GM13976 (cell line): Measurements from ENCODE around the gene CLIP2.
"Not testable (repeated sequence)": the region's sequence is repeated elsewhere in the genome, so short reads cannot be mapped to it uniquely, and the experiment has no call there.

Source experiments
- DNase-seq: peaks from one replicate; pipeline ENCODE4 v3.0.0; 2012; ENCODE audit warnings: low spot score
- in situ Hi-C: fragments of 300-500 bp; cut with MboI; formaldehyde crosslinking; loops from one replicate; pipeline ENCODE4 v1.12.0; 2022; ENCODE audit warnings: low sequenced_read_pairs, mixed read lengths, inconsistent platforms; ENCODE audit not compliant: unreplicated experiment
- TF ChIP-seq, protein P1 (sequence below): IDR thresholded peaks from 2 replicates; pipeline ENCODE4 v1.5.1; 2012; ENCODE audit warnings: borderline replicate concordance, mild to moderate bottlenecking; ENCODE audit not compliant: insufficient read depth; ENCODE audit errors: extremely low read depth, missing control alignments, control extremely low read depth

The CLIP2 gene

DNA sequence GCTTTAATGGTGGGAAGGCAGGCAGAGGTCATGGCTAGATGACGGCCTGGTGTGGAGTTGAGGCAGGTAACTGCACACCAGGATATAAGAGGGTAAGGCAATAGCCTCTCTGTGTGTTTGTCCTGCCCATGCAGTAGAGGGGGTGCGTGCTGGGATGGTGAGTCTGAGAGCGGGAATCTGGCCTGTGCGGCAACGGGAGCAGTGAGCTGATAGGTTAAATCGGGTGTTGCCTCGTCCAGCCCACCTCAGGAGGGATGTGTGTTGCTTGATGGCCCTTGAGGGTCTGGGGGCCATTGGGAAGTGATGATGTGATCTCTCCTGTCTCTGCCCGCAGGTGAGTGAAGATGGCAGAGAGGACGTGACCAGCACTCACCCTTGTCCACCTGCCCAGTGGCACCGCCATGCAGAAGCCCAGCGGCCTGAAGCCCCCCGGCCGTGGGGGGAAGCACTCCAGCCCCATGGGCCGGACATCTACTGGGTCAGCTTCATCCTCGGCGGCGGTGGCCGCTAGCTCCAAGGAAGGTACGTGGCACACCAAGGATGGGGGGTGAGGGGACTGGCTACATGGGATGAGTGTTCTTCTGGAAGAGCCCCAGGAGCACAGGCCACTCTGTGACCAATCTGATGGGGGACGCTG, 28.1 kb downstream of the CLIP2 start:
- in situ Hi-C loops: no loop called here
- TF ChIP-seq, protein P1, sequence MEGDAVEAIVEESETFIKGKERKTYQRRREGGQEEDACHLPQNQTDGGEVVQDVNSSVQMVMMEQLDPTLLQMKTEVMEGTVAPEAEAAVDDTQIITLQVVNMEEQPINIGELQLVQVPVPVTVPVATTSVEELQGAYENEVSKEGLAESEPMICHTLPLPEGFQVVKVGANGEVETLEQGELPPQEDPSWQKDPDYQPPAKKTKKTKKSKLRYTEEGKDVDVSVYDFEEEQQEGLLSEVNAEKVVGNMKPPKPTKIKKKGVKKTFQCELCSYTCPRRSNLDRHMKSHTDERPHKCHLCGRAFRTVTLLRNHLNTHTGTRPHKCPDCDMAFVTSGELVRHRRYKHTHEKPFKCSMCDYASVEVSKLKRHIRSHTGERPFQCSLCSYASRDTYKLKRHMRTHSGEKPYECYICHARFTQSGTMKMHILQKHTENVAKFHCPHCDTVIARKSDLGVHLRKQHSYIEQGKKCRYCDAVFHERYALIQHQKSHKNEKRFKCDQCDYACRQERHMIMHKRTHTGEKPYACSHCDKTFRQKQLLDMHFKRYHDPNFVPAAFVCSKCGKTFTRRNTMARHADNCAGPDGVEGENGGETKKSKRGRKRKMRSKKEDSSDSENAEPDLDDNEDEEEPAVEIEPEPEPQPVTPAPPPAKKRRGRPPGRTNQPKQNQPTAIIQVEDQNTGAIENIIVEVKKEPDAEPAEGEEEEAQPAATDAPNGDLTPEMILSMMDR: no peak
- no peak for DNase-seq

DNA sequence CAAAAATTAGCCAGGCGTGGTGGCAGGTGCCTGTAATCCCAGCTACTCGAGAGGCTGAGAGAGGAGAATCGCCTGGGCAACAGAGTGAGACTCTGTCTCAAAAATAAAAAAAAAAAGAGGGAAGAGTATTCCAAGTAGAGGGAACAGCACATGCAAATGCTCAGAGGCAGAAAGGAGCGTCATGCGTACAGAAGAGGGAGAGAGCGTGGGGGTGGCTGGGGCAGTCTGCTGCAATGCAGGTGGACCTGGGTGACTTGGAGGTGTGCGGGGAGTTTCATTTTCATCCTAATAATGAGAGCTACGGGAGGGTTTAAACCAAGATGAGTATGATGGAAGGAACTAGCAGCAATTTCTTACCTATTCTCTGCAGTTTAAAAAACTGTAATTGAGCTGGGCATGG, 28.8 kb downstream of the CLIP2 start:
- TF ChIP-seq, protein P1: no peak
- no peak for DNase-seq
- in situ Hi-C loops: no loop called here

DNA sequence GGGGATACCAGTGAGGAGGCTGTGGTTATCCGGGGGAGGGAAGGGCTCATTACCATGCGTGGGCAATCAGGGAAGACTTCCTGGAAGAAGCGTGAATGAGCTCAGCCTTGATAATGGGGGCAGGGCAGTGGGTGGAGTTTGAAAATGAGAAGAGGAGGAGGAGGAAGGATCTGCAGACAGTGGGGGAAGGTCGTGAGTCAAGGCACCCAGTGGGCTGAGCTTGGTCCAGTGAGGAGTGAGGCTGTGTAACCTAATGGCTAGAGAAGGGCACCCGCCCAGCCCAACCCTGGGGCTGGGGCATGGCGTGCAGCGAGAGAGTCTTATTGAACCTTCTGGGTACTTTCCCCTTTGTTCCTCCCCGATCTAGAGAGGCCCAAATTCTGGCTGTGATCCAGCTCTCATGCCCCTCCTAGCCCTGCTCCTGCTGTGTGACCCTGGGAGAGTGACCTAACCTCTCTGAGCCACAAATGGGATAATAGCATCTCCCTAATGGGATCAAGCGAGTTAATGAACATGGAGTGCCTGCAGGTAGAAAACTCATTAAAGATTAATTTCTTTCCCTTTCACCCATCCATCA, 31.5 kb downstream of the CLIP2 start:
- in situ Hi-C loops: no loop called here
- DNase-seq: peak; percentile 60
- TF ChIP-seq, protein P1: no peak

DNA sequence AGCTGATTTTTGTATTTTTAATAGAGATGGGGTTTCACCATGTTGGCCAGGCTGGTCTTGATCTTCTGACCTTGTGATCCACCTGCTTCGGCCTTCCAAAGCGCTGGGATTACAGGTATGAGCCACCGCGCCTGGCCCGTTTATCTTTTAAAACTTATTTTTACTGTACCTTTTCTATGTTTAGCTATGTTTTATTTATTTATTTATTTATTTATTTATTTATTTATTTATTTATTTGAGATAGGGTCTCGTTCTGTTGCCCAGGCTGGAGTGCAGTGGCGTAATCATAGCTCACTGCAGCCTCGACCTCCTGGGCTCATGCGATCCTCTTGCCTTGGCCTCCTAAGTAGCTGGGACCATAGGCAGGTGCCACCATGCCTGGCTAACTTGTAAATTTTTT, 33.7 kb downstream of the CLIP2 start:
- DNase-seq, in situ Hi-C loops: not testable (repeated sequence)

DNA sequence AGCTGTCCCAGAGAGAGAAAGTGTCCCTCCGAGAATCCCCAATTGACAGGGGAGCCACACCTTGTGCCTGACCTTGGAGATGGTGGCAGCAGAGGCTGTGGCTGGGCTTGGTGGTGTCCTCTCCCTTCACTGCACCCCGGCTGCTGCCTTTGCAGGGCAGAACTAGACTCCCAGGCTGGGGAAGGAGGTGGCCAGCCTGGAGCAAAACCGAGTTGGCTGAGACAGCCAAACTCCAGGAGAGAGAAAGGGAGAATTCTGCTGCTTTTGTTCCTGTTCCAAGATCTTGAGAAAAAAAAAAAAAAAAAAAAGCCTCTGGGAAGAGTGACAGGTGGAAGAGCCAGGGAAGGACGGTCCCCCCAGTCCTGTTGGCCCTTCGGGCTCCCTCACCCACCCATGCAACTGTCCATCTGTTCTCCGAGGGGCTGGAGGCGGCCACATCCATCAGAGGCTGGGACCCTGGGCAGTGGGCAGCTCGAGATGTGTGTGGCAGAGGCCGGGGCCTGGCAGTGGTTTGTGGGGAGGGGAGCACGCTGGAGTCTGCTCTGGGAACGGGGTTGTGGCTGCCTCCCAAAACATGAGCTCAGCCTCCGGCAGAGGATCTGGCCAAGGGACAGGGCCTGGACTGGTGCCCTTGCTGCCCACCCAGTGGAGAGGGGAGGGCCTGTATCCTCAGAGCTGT, 35.5 kb downstream of the CLIP2 start:
- no peak for DNase-seq
- TF ChIP-seq, protein P1: no peak
- in situ Hi-C loops: no loop called here

DNA sequence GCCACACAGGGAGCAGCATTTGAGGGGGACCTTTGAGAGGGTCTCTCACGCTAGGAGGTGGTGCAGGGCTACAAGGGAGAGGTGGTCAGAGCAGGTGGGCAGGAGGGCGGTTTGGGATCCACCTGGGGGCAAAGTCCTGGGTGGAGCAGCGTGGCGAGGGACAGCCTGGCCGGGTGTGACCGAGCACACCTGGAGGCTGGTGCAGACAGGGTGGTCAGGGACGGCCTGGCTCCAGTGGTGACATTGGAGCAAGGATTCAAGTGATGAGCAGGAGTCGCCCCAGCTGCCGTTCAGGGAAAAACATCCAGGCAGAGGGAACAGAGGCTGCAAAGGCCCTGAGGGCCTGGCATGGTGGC, 36.0 kb downstream of the CLIP2 start:
- DNase-seq: no peak
- TF ChIP-seq, protein P1: no peak
- in situ Hi-C loops: no loop called here

DNA sequence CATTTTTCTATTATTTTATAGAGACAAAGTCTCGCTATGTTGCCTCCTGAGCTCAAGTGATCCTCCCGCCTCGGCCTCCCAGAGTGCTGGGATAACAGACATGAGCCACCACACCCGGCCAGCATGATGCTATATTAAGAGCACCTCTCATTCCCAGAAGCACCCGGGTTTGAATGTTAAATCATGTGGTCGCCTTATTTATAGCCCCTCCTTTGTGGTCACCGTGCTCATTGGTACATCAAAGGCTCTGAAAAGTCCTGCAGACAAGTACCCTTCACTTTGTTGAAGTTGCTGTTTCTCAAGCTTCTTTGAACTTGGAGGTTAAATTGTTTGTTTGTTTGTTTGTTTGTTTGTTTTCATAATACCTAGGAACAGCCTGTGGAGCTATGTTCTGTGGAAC, 40.0 kb downstream of the CLIP2 start:
- TF ChIP-seq, protein P1: no peak
- no peak for DNase-seq
- in situ Hi-C loops: no loop called here
